ENCODE results near the gene C14orf132.

DNA sequence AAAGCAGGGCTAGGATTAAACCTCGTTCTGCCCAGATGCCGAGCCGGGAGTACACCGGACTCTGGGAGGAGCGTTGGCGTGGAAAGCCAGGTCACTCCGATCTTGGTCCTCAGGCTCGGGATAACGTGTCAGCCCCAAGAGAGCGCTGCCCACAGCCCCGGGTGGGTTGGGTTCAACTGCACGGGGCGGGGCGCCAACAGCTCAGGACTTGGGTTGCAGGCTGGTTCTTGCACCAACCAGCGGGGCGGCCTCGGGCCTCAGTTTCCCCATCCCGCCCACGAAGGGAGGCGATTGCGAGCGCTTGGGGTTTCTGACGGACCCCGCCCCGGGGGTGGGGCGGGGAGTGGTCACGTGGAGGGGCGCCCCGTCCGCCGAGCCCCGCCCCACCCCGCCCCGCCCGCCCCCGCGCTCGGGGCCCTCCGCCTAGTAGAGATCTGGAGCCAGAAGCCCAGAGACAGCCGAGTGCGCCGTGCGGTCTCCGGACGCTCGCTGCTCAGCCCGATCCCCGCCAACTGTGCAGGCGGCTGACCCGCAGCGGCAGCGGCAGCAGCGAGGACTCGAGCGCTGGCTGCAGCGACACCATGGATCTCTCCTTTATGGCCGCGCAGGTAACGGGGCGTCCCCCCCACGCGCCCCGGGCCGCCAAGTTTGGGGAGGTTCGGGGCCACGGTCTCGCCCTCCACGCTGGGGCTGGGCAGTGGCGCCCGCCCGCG, at the start of gene C14orf132:
- TF ChIP-seq POLR2A (IDR thresholded peaks at IDR 0.05; ENCODE audit: low read depth, low read length) (no peak), POLR2AphosphoS5 (IDR thresholded peaks at IDR 0.05; ENCODE audit: low read depth, low read length) (no peak)
